Esophagus muscularis mucosa (tissue), 4 donors: ENCODE data around the gene PPT1. TPM values are rescaled to one million over a fixed set of nuclear protein-coding genes. Genes with fewer than 3 reads are reported as not detected.

Experiments
- DNase-seq: peaks from one replicate; pipeline ENCODE4 v3.0.0-alpha.2; 2017; ENCODE audit errors: extremely low spot score
- H3K27ac ChIP-seq, 4 donors: fragments of 200-600 bp; sonication (generic); replicated peaks in 1 of 4; 1 replicate in 3 of 4; 2 replicates in 1 of 4; pipeline ENCODE4 v1.5.1; 2016 to 2019; ENCODE audit warnings: mild to moderate bottlenecking in 1 of 4
- H3K27me3 ChIP-seq, 4 donors: fragments of 200-600 bp; sonication (generic); one replicate each; pipeline versions ENCODE4 v1.5.1 to v1.6.0; 2016 to 2019
- H3K36me3 ChIP-seq, 4 donors: fragments of 200-600 bp; sonication (generic); one replicate each; pipeline ENCODE4 v1.5.1; 2016 to 2019
- H3K4me1 ChIP-seq, 4 donors: fragments of 200-600 bp; sonication (generic); one replicate each; pipeline ENCODE4 v1.5.1; 2016 to 2019
- H3K4me3 ChIP-seq, 4 donors: fragments of 200-600 bp; sonication (generic); 1 replicate in 2 of 4; 2 replicates in 2 of 4; pipeline ENCODE4 v1.5.1; 2016 to 2019; ENCODE audit warnings: mild to moderate bottlenecking in 4 of 4, moderate library complexity in 1 of 4
- H3K9me3 ChIP-seq, 4 donors: fragments of 200-600 bp; sonication (generic); 1 replicate in 3 of 4; 2 replicates in 1 of 4; pipeline ENCODE4 v1.5.1; 2016 to 2019
- CTCF ChIP-seq, 3 experiments: fragments of 200-600 bp in 2 of 3; fragments of 450-650 bp in 1 of 3; sonication (generic) in 2 of 3; IDR thresholded peaks; one replicate each; pipeline ENCODE4 v1.5.1; 2017 to 2019; ENCODE audit warnings: antibody characterized with exemption in 3 of 3, mild to moderate bottlenecking in 2 of 3, moderate library complexity in 1 of 3
- EP300 ChIP-seq: sonication (generic); formaldehyde crosslinking; IDR thresholded peaks from one replicate; pipeline ENCODE4 v1.6.1; 2017; ENCODE audit warnings: antibody characterized with exemption
- POLR2A ChIP-seq: fragments of 450-650 bp; IDR thresholded peaks from one replicate; pipeline ENCODE4 v1.6.1; 2017; ENCODE audit warnings: antibody characterized with exemption, moderate library complexity, mild to moderate bottlenecking, low read depth
- POLR2AphosphoS5 ChIP-seq, 2 donors: sonication (generic); formaldehyde crosslinking; IDR thresholded peaks; one replicate each; pipeline ENCODE4 v1.6.1; 2017; ENCODE audit warnings: antibody characterized with exemption in 2 of 2
- WGBS: methylation state at CpG from one replicate; pipeline ENCODE4 v1.1.5; 2018; 5-methylcytosine and 5-hydroxymethylcytosine counted together
- intact Hi-C: fragments of 100-400 bp; cut with DNase I; formaldehyde crosslinking; loops from one replicate; pipeline ENCODE4 v1.15.1; 2023
- total RNA-seq, 4 donors: library from RNA; depleted of rRNA; stranded (reverse); fragments of >200 nt; gene quantifications; one replicate each; pipeline versions ENCODE4 v1.1.0 to v1.2.1, GENCODE V29; 2016

The PPT1 gene
- total RNA-seq, 4 donors from 2014 or later, result 44.1 to 75.2 (median 50.0) TPM

GRCh38 chr1:40036574-40036973 is 60.5 kb downstream of the PPT1 start:
- TF ChIP-seq POLR2AphosphoS5 (IDR thresholded peaks at IDR 0.05), result peak; percentile 15 to 46
- no peak for TF ChIP-seq POLR2A
- no peaks in the 10 kb centered on the region for H3K9me3 ChIP-seq
- H3K4me3 ChIP-seq, result no peak overlapping the region
- DNase-seq, result no peak
- peaks cover 40 to 55% (median 47%) of the 10 kb centered on the region in 4 donors for H3K4me1 ChIP-seq
- 13% methylated on average over 4 of the region's 4 CpGs for WGBS
- H3K27ac ChIP-seq, result peak overlapping the region; percentile 74 to 98 (median 87)
- intact Hi-C loops, result loop anchor here (10.0 kb wide), 1 partner anchor 62 kb away; no protein-coding TSS in a partner anchor
- no peaks in the 10 kb centered on the region for H3K36me3 ChIP-seq
- no peaks in the 10 kb centered on the region for H3K27me3 ChIP-seq

- Histone ChIP-seq H3K4me1 (peaks cover 40 to 50% (median 45%) of the 10 kb centered on the region in 4 donors), H3K4me3 (no peak overlapping the region), H3K27ac (no peak overlapping the region), H3K9me3 (no peaks in the 10 kb centered on the region), H3K27me3 (no peaks in the 10 kb centered on the region), H3K36me3 (no peaks in the 10 kb centered on the region)
- WGBS, result 57% methylated on average over 2 of the region's 2 CpGs
- intact Hi-C loops, result loop anchor here (10.0 kb wide), 1 partner anchor 60 kb away; no protein-coding TSS in a partner anchor
- TF ChIP-seq CTCF (IDR thresholded peaks at IDR 0.05) (no peak), EP300 (no peak), POLR2A (no peak), POLR2AphosphoS5 (IDR thresholded peaks at IDR 0.05) (no peak)
- DNase-seq, result no peak
Measured at GRCh38 chr1:40034869-40035268, 62.2 kb downstream of the PPT1 start.

GRCh38 chr1:40032240-40032891 is 64.7 kb downstream of the PPT1 start:
- peak; percentile 54 to 67 (median 61) for TF ChIP-seq CTCF (IDR thresholded peaks at IDR 0.05)
- no peak for TF ChIP-seq EP300
- Histone ChIP-seq H3K36me3 (no peaks in the 10 kb centered on the region), H3K27me3 (no peaks in the 10 kb centered on the region), H3K27ac (no peak overlapping the region), H3K9me3 (no peaks in the 10 kb centered on the region), H3K4me1 (peaks cover 21 to 27% (median 22%) of the 10 kb centered on the region in 4 donors), H3K4me3 (no peak overlapping the region)
- WGBS, result 56% methylated on average over 4 of the region's 4 CpGs
- intact Hi-C loops, result loop anchor here (10.0 kb wide), 1 partner anchor 58 kb away; no protein-coding TSS in a partner anchor
- no peak for DNase-seq

GRCh38 chr1:40030528-40031135 is 66.4 kb downstream of the PPT1 start:
- WGBS, result 56% methylated on average over 3 of the region's 3 CpGs
- DNase-seq, result no peak
- no peaks in the 10 kb centered on the region for H3K9me3 ChIP-seq
- H3K4me3 ChIP-seq, result no peak overlapping the region
- no peaks in the 10 kb centered on the region for H3K27me3 ChIP-seq
- no peaks in the 10 kb centered on the region for H3K36me3 ChIP-seq
- H3K4me1 ChIP-seq, result peaks cover 5 to 12% (median 6%) of the 10 kb centered on the region in 4 donors
- TF ChIP-seq POLR2AphosphoS5 (IDR thresholded peaks at IDR 0.05) (no peak), CTCF (IDR thresholded peaks at IDR 0.05) (no peak), EP300 (no peak), POLR2A (no peak)
- H3K27ac ChIP-seq, result no peak overlapping the region
- intact Hi-C loops, result loop anchor here (10.0 kb wide), 1 partner anchor 56 kb away; no protein-coding TSS in a partner anchor

GRCh38 chr1:40029608-40030007 is 67.4 kb downstream of the PPT1 start:
- H3K4me3 ChIP-seq, result no peak overlapping the region
- intact Hi-C loops, result loop anchor here (10.0 kb wide), 1 partner anchor 55 kb away; no protein-coding TSS in a partner anchor
- no peaks in the 10 kb centered on the region for H3K9me3 ChIP-seq
- peaks cover 0 to 12% (median 6%) of the 10 kb centered on the region in 4 donors for H3K4me1 ChIP-seq
- no peak for TF ChIP-seq POLR2AphosphoS5 (IDR thresholded peaks at IDR 0.05)
- no peak for TF ChIP-seq POLR2A
- no peak for TF ChIP-seq CTCF (IDR thresholded peaks at IDR 0.05)
- no peak for TF ChIP-seq EP300
- H3K36me3 ChIP-seq, result no peaks in the 10 kb centered on the region
- no peak for DNase-seq
- H3K27ac ChIP-seq, result no peak overlapping the region
- no peaks in the 10 kb centered on the region for H3K27me3 ChIP-seq
- WGBS, result 56% methylated on average over 3 of the region's 3 CpGs
